Measurements from ENCODE around the gene FGF1. TPM values are rescaled to one million over a fixed set of nuclear protein-coding genes. Genes with fewer than 3 reads are reported as not detected.

The FGF1 gene
- total and polyA plus RNA-seq, 2 donors from 2014 or later, result 2.1 to 89.7 TPM

GRCh38 chr5:142600611-142601358 is 85.1 kb downstream of the FGF1 start:
- H3K27ac ChIP-seq (ENCODE audit: low read depth in 2 of 2, low read length in 2 of 2), result peak overlapping the region; percentile 2 to 14
- no peaks in the 10 kb centered on the region for H3K36me3 ChIP-seq (ENCODE audit: control insufficient read depth in 2 of 3, insufficient read depth in 3 of 3, low read length in 3 of 3)
- H3K4me3 ChIP-seq (ENCODE audit: low read length in 3 of 3), result peak overlapping the region; percentile 9 to 21 (median 15)
- FAIRE-seq (no peak), DNase-seq (peak in 4 of 5 donors; percentile 76 to 90 (median 82))
- TF ChIP-seq CTCF (IDR thresholded peaks at IDR 0.05; ENCODE audit: borderline replicate concordance, extremely low read depth, insufficient read depth), result no peak
- H3K4me1 ChIP-seq (ENCODE audit: control insufficient read depth in 2 of 3, insufficient read depth in 2 of 3, low read depth in 1 of 3, low read length in 3 of 3), result peaks cover 0 to 4% (median 0%) of the 10 kb centered on the region in 3 donors
- no peaks in the 10 kb centered on the region for H3K9me3 ChIP-seq (ENCODE audit: control insufficient read depth in 2 of 3, insufficient read depth in 1 of 3, low read length in 3 of 3)
- H3K9ac ChIP-seq (ENCODE audit: low read length in 3 of 3), result no peak overlapping the region
- intact Hi-C loops (cut with DNase I), result no loop called here
- H3K27me3 ChIP-seq (ENCODE audit: control insufficient read depth, insufficient read depth, low read length), result no peaks in the 10 kb centered on the region

- peaks cover 0 to 4% (median 0%) of the 10 kb centered on the region in 3 donors for H3K4me1 ChIP-seq (ENCODE audit: control insufficient read depth in 2 of 3, insufficient read depth in 2 of 3, low read depth in 1 of 3, low read length in 3 of 3)
- FAIRE-seq, result no peak
- TF ChIP-seq CTCF (IDR thresholded peaks at IDR 0.05; ENCODE audit: borderline replicate concordance, extremely low read depth, insufficient read depth), result no peak
- intact Hi-C loops (cut with DNase I), result no loop called here
- peak overlapping the region in 1 of 2 donors; percentile 8 for H3K27ac ChIP-seq (ENCODE audit: low read depth in 2 of 2, low read length in 2 of 2)
- no peaks in the 10 kb centered on the region for H3K27me3 ChIP-seq (ENCODE audit: control insufficient read depth, insufficient read depth, low read length)
- DNase-seq, result no peak
- no peaks in the 10 kb centered on the region for H3K36me3 ChIP-seq (ENCODE audit: control insufficient read depth in 2 of 3, insufficient read depth in 3 of 3, low read length in 3 of 3)
- H3K4me3 ChIP-seq (ENCODE audit: low read length in 3 of 3), result no peak overlapping the region
- H3K9me3 ChIP-seq (ENCODE audit: control insufficient read depth in 2 of 3, insufficient read depth in 1 of 3, low read length in 3 of 3), result no peaks in the 10 kb centered on the region
- H3K9ac ChIP-seq (ENCODE audit: low read length in 3 of 3), result no peak overlapping the region
Measured at GRCh38 chr5:142600092-142600491, 85.8 kb downstream of the FGF1 start.

GRCh38 chr5:142598338-142598700 is 87.6 kb downstream of the FGF1 start:
- no peak overlapping the region for H3K9ac ChIP-seq (ENCODE audit: low read length in 3 of 3)
- DNase-seq, result no peak
- no peaks in the 10 kb centered on the region for H3K9me3 ChIP-seq (ENCODE audit: control insufficient read depth in 2 of 3, insufficient read depth in 1 of 3, low read length in 3 of 3)
- TF ChIP-seq CTCF (IDR thresholded peaks at IDR 0.05; ENCODE audit: borderline replicate concordance, extremely low read depth, insufficient read depth), result no peak
- no peak for FAIRE-seq
- H3K4me1 ChIP-seq (ENCODE audit: control insufficient read depth in 2 of 3, insufficient read depth in 2 of 3, low read depth in 1 of 3, low read length in 3 of 3), result peaks cover 0 to 4% (median 0%) of the 10 kb centered on the region in 3 donors
- no peaks in the 10 kb centered on the region for H3K36me3 ChIP-seq (ENCODE audit: control insufficient read depth in 2 of 3, insufficient read depth in 3 of 3, low read length in 3 of 3)
- H3K27me3 ChIP-seq (ENCODE audit: control insufficient read depth, insufficient read depth, low read length), result no peaks in the 10 kb centered on the region
- no peak overlapping the region for H3K4me3 ChIP-seq (ENCODE audit: low read length in 3 of 3)
- no peak overlapping the region for H3K27ac ChIP-seq (ENCODE audit: low read depth in 2 of 2, low read length in 2 of 2)
- intact Hi-C loops (cut with DNase I), result no loop called here
